SK-N-MC (cell line): ENCODE results near the gene GOSR2.

ENCODE experiments used
- DNase-seq: peaks from one replicate; pipeline ENCODE4 v3.0.0-alpha.2; 2011; ENCODE audit warnings: low read depth, low spot score
- H3K27ac ChIP-seq: fragments of 200-600 bp; sonication (generic); 2 replicates; pipeline ENCODE4 v1.5.1; 2016; ENCODE audit warnings: mixed run types
- H3K36me3 ChIP-seq: fragments of 200-600 bp; sonication (generic); 2 replicates; pipeline ENCODE4 v1.6.1; 2017; ENCODE audit warnings: antibody characterized with exemption, low read length, mixed read lengths; ENCODE audit not compliant: insufficient read depth
- H3K4me3 ChIP-seq: fragments of 200-600 bp; sonication (generic); 2 replicates; pipeline ENCODE4 v1.5.1; 2016
- H3K9ac ChIP-seq: fragments of 200-600 bp; sonication (generic); 2 replicates; pipeline ENCODE4 v1.8.0; 2017; ENCODE audit warnings: mixed run types, mixed read lengths; ENCODE audit not compliant: insufficient read length
- H3K9me3 ChIP-seq: fragments of 200-600 bp; sonication (generic); 2 replicates; pipeline ENCODE4 v1.6.1; 2017; ENCODE audit warnings: low read depth, mild to moderate bottlenecking, antibody characterized with exemption, low read length, moderate library complexity, mixed read lengths
- EZH2 ChIP-seq: fragments of 200-600 bp; sonication (generic); IDR thresholded peaks from one replicate; pipeline ENCODE4 v1.6.1; 2017; ENCODE audit warnings: antibody characterized with exemption
- FOXP2 ChIP-seq: optimal IDR thresholded peaks from 2 replicates; pipeline ENCODE3; 2011; ENCODE audit warnings: mild to moderate bottlenecking, moderate library complexity; ENCODE audit not compliant: insufficient read depth; ENCODE audit errors: extremely low read length, control extremely low read depth
- POLR2AphosphoS5 ChIP-seq: IDR thresholded peaks from 2 replicates; pipeline ENCODE4 v1.6.1; 2012; ENCODE audit warnings: mild to moderate bottlenecking, low read depth, low read length, borderline replicate concordance

The GOSR2 gene

GRCh38 chr17:46960152-46960551 lies 37.2 kb downstream of the GOSR2 start:
- Histone ChIP-seq H3K36me3 (no peaks in the 10 kb centered on the region), H3K4me3 (no peak overlapping the region), H3K9me3 (no peaks in the 10 kb centered on the region), H3K9ac (no peak overlapping the region), H3K27ac (no peak overlapping the region)
- DNase-seq: no peak
- TF ChIP-seq EZH2 (no peak), POLR2AphosphoS5 (no peak), FOXP2 (no peak)

GRCh38 chr17:46962374-46962790 lies 39.4 kb downstream of the GOSR2 start:
- Histone ChIP-seq H3K9me3 (no peaks in the 10 kb centered on the region), H3K36me3 (no peaks in the 10 kb centered on the region), H3K9ac (no peak overlapping the region), H3K4me3 (no peak overlapping the region), H3K27ac (no peak overlapping the region)
- DNase-seq: no peak
- TF ChIP-seq POLR2AphosphoS5 (no peak), EZH2 (no peak), FOXP2 (no peak)

GRCh38 chr17:46963571-46963970 lies 40.6 kb downstream of the GOSR2 start:
- Histone ChIP-seq H3K27ac (no peak overlapping the region), H3K9ac (no peak overlapping the region)

GRCh38 chr17:46964315-46965265 lies 41.6 kb downstream of the GOSR2 start:
- no peak for DNase-seq
- TF ChIP-seq EZH2 (no peak), POLR2AphosphoS5 (no peak), FOXP2 (no peak)

More at GRCh38 chr17:46963571-46963970, 40.6 kb downstream of the GOSR2 start:
- Histone ChIP-seq H3K36me3 (no peaks in the 10 kb centered on the region), H3K4me3 (no peak overlapping the region), H3K9me3 (no peaks in the 10 kb centered on the region)
- DNase-seq: no peak
- TF ChIP-seq POLR2AphosphoS5: no peak

GRCh38 chr17:46968224-46968834 lies 45.4 kb downstream of the GOSR2 start:
- no peak overlapping the region for H3K4me3 ChIP-seq
- no peaks in the 10 kb centered on the region for H3K9me3 ChIP-seq
- no peak overlapping the region for H3K27ac ChIP-seq
- no peak overlapping the region for H3K9ac ChIP-seq
- no peak for TF ChIP-seq POLR2AphosphoS5
- TF ChIP-seq EZH2: no peak
- no peak for TF ChIP-seq FOXP2
- H3K36me3 ChIP-seq: no peaks in the 10 kb centered on the region
- no peak for DNase-seq

More at GRCh38 chr17:46964315-46965265, 41.6 kb downstream of the GOSR2 start:
- no peak overlapping the region for H3K9ac ChIP-seq
- no peak overlapping the region for H3K4me3 ChIP-seq
- no peaks in the 10 kb centered on the region for H3K9me3 ChIP-seq
- H3K27ac ChIP-seq: no peak overlapping the region
- H3K36me3 ChIP-seq: no peaks in the 10 kb centered on the region

- TF ChIP-seq EZH2 (no peak), POLR2AphosphoS5 (no peak), FOXP2 (no peak)
- H3K9me3 ChIP-seq: no peaks in the 10 kb centered on the region
- no peak for DNase-seq
- H3K27ac ChIP-seq: no peak overlapping the region
- H3K4me3 ChIP-seq: no peak overlapping the region
- H3K9ac ChIP-seq: no peak overlapping the region
- H3K36me3 ChIP-seq: no peaks in the 10 kb centered on the region
Observed at GRCh38 chr17:46968896-46969295, 45.9 kb downstream of the GOSR2 start.

- H3K36me3 ChIP-seq: no peaks in the 10 kb centered on the region
- TF ChIP-seq FOXP2 (no peak), POLR2AphosphoS5 (no peak), EZH2 (no peak)
- H3K27ac ChIP-seq: no peak overlapping the region
- no peak for DNase-seq
- no peaks in the 10 kb centered on the region for H3K9me3 ChIP-seq
- no peak overlapping the region for H3K9ac ChIP-seq
- H3K4me3 ChIP-seq: no peak overlapping the region
Observed at GRCh38 chr17:46971647-46972300, 48.8 kb downstream of the GOSR2 start.

- Histone ChIP-seq H3K9me3 (no peaks in the 10 kb centered on the region), H3K27ac (no peak overlapping the region), H3K36me3 (no peaks in the 10 kb centered on the region), H3K4me3 (no peak overlapping the region), H3K9ac (no peak overlapping the region)
- no peak for DNase-seq
- TF ChIP-seq POLR2AphosphoS5 (no peak), EZH2 (no peak), FOXP2 (no peak)
Observed at GRCh38 chr17:46972346-46972745, 49.4 kb downstream of the GOSR2 start.
